Fibroblast of villous mesenchyme (primary cell): ENCODE measurements around the gene WNT9A. TPM values are rescaled to one million over a fixed set of nuclear protein-coding genes. Genes with fewer than 3 reads are reported as not detected.

Source experiments
- DNase-seq: peaks from one replicate; pipeline ENCODE4 v3.0.0-alpha.2; 2010; ENCODE audit warnings: low read depth
- H3K4me3 ChIP-seq: 2 replicates; pipeline ENCODE4 v1.5.1; 2011; ENCODE audit warnings: low read depth, mild to moderate bottlenecking, low read length
- total RNA-seq: library from RNA; depleted of rRNA; stranded (reverse); fragments of >200 nt; gene quantifications from 2 replicates; pipeline ENCODE4 v1.2.3, GENCODE V29; 2012
- TF ChIP-seq, protein P1 (sequence below): IDR thresholded peaks from 2 replicates; pipeline ENCODE4 v1.5.1; 2012; ENCODE audit warnings: low read depth, mild to moderate bottlenecking, low read length; ENCODE audit not compliant: insufficient read depth

WNT9A gene
- total RNA-seq, 1 donor, result under 0.01 TPM

GRCh38 chr1:227923353-227924167, 24.2 kb downstream of the WNT9A start:
- TF ChIP-seq, protein P1, sequence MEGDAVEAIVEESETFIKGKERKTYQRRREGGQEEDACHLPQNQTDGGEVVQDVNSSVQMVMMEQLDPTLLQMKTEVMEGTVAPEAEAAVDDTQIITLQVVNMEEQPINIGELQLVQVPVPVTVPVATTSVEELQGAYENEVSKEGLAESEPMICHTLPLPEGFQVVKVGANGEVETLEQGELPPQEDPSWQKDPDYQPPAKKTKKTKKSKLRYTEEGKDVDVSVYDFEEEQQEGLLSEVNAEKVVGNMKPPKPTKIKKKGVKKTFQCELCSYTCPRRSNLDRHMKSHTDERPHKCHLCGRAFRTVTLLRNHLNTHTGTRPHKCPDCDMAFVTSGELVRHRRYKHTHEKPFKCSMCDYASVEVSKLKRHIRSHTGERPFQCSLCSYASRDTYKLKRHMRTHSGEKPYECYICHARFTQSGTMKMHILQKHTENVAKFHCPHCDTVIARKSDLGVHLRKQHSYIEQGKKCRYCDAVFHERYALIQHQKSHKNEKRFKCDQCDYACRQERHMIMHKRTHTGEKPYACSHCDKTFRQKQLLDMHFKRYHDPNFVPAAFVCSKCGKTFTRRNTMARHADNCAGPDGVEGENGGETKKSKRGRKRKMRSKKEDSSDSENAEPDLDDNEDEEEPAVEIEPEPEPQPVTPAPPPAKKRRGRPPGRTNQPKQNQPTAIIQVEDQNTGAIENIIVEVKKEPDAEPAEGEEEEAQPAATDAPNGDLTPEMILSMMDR, result no peak
- no peak for DNase-seq
- H3K4me3 ChIP-seq, result no peak overlapping the region

GRCh38 chr1:227922501-227923352, 25.0 kb downstream of the WNT9A start:
- TF ChIP-seq, protein P1, result no peak
- no peak for DNase-seq

DNA sequence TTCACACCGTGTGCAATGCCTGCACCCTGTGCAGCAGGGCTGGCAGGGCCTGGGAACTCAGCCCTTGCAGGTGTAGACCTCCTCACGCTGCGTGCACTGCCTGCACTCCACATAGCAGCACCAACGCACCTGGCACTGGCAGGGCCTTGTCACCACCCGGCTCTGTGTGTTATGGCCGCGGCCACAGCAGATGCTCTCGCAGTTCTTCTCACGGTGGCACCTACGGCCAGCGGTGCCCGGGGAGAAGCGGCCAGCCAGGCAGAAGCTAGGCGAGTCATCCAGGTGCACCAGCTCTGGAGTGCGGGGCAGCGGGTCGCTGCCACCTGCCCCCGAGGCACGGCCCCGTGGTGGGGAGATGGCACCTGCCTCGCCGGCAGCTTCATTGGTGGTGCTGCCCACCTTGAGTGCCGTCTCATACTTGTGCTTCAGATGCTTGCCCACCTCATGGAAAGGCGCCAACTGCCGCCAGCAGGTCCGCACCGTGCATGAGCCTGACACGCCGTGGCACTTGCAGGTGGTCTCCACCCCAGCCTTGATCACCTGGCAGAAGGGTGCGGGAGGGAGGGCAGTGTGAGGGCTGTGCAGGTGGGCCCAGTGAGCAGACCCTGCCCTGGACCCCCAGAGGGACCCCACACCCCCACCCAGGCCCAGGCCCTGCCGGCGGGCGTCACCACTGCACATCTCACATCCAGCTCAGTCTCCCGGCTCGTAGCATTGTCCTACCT, 26.1 kb downstream of the WNT9A start:
- no peak overlapping the region for H3K4me3 ChIP-seq
- TF ChIP-seq, protein P1, result no peak
- no peak for DNase-seq

More at GRCh38 chr1:227922501-227923352, 25.0 kb downstream of the WNT9A start:
- no peak overlapping the region for H3K4me3 ChIP-seq

GRCh38 chr1:227920896-227921295, 26.8 kb downstream of the WNT9A start:
- TF ChIP-seq, protein P1, result no peak
- no peak overlapping the region for H3K4me3 ChIP-seq
- no peak for DNase-seq

DNA sequence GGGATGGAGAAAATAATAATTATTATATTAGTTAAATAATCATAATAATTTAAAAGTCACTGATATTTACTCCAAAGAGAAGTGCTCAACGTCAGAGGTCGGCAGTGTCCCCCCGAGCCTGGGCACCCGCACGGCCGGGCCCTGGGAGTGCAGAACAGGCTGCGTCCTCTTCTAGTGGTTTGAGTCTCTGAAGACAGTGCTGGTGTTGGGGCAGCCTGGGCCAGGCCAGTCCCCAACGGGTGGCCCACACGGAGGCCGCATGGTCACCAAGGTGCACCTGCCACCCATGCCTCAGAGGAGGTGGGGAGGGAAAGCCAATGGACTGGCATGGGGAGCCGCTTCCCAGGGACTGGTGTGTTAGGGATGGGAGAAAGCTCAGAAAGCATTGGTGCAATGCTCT, 27.3 kb downstream of the WNT9A start:
- TF ChIP-seq, protein P1, result no peak
- DNase-seq, result no peak
- no peak overlapping the region for H3K4me3 ChIP-seq

GRCh38 chr1:227919906-227920305, 27.8 kb downstream of the WNT9A start:
- H3K4me3 ChIP-seq, result no peak overlapping the region
- TF ChIP-seq, protein P1, result no peak
- DNase-seq, result no peak
